NOMO-1 (cell line): ENCODE results near the gene CELA2A.
"Not testable (repeated sequence)": the region's sequence is repeated elsewhere in the genome, so short reads cannot be mapped to it uniquely, and the experiment has no call there.

Experiments
- DNase-seq, 2 experiments: peaks; one replicate each; lab custom pipeline; 2025; ENCODE audit not compliant: unreplicated experiment in 2 of 2; lab: John Stamatoyannopoulos, UW

Gene CELA2A

DNA sequence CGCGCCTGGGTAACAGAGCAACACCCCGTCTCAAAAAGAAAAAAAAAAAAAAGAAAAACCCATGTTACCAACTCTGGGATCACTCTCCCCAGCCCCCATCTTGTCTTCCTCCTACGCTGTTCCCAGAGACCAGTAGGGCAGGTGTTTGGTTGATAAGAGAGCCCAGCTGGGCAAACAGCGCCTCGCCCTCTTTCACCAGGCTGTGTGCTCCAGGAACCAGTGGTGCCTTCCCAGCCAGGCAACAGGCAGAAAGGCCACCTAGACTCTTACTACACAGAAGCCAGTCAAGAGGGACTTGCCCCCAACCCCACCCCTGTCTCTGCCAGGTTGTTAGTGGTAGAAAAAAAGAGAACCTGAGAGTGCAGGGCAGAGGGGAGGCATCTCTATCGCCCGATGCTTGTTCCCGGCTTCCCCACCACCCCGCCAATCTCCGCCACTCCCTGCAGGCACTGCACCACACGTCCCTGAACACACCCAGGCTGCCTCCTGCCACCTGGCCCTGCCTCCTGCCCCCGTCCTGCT lies 32.3 kb upstream of the CELA2A start:
- DNase-seq = no peak

DNA sequence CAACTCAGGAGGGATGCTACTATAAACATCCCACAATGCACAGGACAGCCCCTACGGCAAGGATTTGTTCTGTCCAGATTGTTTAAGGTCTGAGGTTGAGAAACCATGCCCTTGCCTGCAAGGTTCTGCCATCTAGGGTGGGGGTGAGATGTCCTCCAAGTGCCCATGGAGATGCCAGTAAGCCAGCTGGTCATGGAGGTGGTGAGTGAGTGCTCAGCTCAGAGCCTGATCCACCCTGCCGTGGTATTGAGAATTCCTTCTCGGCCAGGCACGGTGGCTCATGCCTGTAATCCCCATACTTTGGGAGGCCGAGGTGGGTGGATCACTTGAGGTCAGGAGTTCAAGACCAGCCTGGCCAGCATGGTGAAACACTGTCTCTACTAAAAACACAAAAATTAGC lies 31.6 kb upstream of the CELA2A start:
- no peak for DNase-seq

GRCh38 chr1:15425521-15425920 lies 31.0 kb upstream of the CELA2A start:
- no peak for DNase-seq

- DNase-seq = no peak
Observed at GRCh38 chr1:15425958-15426357, 30.6 kb upstream of the CELA2A start.

DNA sequence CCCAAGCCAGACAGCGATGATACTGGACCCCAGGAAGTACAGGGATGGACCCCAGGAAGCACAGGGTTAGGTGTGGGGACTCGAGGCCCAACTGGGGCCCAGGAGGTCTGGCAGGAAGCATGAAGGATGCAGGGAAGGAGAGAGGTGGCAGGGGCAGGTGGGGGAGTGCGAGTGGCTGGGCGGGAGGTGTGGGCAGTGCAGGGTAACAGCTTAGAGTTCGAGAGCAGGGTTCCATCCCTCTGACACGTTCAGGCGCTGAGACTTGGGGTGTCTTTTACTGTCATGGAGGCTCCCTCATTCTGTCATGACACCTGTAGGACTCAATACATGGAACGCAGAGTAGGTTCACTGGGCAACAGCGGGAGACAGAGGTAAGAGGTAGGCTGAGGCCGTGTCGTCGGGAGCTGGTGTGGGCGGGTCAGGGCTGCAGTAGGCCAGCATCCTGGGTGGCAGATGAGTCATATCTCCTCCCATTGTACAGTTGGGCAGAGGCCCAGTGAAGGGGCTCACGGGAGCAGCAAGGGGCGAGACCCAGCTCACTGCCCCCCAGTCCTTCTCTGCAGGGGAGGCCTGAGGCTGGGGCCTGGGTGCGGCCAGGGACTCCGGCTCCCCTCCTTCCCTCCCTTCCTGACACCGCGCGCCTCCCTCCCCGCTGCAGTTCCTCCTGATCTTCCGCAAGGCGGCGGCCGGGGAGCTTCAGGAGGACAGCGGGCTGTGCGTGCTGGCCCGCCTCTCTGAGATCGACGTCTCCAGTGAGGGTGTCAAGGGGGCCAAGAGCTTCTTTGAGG lies 29.8 kb upstream of the CELA2A start:
- no peak for DNase-seq

GRCh38 chr1:15427280-15427666 lies 29.3 kb upstream of the CELA2A start:
- DNase-seq = no peak

- not testable (repeated sequence) for DNase-seq
Observed at GRCh38 chr1:15428252-15428651, 28.3 kb upstream of the CELA2A start.

GRCh38 chr1:15428815-15429435 lies 27.6 kb upstream of the CELA2A start:
- no peak for DNase-seq

DNA sequence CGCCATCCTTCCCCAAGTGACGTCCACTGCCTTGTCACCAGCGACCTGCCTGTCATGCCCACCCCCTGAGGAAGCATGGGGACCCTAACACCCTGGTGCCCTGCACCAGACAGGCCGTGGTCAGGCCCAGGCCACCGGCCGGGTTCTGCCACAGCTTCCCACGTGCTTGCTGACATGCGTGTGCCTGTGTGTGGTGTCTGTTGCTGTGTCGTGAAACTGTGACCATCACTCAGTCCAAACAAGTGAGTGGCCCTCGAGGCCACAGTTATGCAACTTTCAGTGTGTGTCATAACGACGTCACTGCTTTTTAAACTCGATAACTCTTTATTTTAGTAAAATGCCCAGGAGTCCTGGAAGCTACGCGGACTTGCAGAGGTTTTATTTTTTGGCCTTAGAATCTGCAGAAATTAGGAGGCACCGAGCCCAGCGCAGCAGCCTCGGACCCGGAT lies 26.8 kb upstream of the CELA2A start:
- no peak for DNase-seq

DNA sequence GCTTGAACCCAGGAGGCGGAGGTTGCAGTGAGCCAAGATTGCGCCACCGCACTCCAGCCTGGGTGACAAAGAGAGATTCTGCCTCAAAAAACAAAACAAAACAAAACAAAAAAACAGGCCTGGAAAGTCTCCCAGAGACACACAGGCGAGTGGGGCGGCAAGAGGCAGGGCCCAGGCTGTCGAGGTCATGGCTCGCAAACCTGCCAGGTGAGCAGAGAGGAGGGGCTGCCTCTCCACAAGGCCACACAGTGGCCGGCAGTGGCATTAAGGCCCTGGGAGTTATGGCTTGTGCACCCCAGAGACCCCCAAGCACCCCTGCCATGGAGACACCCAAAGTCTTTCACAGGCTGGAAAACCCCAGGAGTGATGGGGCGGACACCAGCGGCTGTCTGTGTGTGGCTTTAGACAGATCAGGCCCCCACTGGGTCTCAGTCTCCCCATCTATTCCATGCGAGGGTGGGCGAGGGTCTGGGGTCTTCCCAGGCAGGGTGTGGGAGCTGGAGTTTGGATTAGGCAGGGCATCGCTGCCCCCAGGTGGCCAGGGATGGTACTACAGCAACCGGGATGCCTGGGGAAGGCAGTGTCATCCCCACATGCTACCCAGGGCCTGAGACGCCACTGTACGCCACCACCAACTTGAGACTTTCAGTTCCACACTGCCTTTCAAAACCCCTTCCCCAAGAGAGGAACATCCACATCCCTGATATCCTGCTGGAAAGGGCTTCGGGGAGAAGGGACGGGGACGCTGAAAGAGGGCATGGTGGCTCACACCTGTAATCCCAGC lies 25.6 kb upstream of the CELA2A start:
- DNase-seq = peak in 1 of 2 experiments; percentile 0

- DNase-seq = no peak
Observed at GRCh38 chr1:15431571-15431948, 25.0 kb upstream of the CELA2A start.

DNA sequence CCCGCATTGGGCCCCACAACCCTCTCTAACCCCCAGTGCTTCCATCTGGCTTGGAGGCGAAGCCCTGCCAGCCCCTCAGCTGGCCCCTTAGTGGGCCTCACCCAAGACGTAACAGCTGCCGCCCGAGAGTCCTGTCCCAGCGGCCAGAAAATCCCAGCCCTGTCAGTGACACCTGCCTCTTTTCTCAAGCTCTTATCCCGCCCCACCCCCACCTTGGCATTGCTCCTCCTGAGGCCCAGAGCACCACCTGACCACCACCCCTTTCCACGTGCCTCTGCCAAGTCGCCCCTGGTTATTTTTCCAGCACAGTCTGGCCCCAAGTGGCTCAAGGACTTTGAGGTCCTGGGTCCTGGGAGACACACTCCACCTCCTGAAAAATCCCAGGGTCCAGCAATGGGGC lies 24.2 kb upstream of the CELA2A start:
- DNase-seq = no peak

- DNase-seq = no peak
Observed at GRCh38 chr1:15433471-15433870, 23.1 kb upstream of the CELA2A start.

GRCh38 chr1:15434739-15435138 lies 21.8 kb upstream of the CELA2A start:
- DNase-seq = peak; percentile 90 to 96

DNA sequence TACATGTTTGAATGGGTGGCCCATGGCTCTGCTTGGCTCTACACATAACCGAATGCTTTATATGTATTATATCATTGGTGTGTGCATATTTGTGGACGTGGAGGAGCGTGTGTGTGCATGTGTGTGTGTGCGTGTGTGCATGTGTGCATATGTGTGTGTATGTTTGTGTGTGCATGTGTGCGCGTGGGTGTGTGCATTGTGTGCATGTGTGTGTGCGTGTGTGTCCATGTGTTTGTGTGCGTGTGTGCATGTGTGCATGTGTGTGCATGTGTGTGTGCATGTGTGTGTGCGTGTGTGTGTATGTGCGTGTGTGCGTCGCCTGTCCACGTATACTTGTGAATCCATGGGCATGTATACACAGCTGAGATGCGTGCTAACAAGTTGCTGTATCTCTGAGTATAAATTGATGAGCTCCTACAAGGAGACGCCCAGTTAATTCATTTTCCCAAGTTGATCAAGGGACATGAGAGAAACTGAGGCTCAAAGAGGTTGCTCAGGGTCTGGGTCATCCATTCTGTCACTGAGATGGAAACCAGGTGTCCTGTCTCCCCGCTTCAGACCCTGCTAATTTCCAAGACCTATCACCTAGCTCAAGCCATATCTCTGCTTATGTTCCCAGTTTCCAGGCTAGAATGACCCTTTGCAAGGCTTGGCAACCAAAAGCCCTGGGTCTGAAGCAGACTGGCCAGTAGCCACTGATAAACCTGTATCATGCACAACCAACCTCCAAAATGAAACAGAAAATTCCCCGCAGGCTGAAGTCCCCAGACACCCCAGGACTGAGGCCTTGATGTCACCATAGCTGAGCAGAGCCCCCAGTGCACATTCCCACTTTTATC lies 21.1 kb upstream of the CELA2A start:
- no peak for DNase-seq

- no peak for DNase-seq
Observed at GRCh38 chr1:15436881-15437442, 19.6 kb upstream of the CELA2A start.

DNA sequence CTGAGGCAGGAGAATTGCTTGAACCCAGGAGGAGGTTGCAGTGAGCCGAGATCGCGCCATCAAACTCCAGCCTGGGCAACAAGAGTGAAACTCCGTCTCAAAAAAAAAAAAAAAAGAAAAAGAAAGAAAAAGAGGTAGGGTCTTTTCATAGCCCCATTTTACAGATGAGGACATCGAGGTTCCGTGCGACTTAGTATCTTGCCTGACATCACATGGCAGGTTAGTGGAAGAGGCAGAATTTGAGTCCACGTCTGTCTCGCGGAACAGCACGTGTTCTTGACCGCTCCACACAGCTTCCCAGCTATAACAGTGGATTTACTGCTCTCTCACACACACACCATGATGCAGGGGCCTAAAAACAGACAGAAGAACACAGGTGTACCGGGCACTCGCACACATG lies 17.2 kb upstream of the CELA2A start:
- no peak for DNase-seq

DNA sequence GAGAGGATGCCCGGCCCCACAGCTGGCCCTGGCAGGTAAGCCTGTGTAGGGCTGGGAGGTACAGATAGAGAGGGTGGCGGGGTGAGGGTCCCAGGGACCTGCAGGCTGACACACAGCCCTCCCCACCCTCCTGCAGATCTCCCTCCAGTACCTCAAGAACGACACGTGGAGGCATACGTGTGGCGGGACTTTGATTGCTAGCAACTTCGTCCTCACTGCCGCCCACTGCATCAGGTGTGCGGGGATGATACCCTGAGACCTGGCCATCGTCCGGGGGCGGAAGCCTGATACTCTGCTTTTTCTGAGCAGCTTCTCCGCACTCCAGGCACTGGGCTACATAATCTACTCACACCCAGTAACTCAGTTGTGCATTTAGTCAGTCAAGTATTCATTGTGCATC lies 16.2 kb upstream of the CELA2A start:
- no peak for DNase-seq

- no peak for DNase-seq
Observed at GRCh38 chr1:15441247-15441646, 15.3 kb upstream of the CELA2A start.

- DNase-seq = no peak
Observed at GRCh38 chr1:15442119-15442518, 14.4 kb upstream of the CELA2A start.
